Neural progenitor cell (in vitro differentiated cells): Measurements from ENCODE around the gene OR7D4.

Experiments used
- CTCF ChIP-seq: fragments of 200-600 bp; sonication (generic); IDR thresholded peaks from 2 replicates; pipeline ENCODE4 v1.5.1; 2017; ENCODE audit warnings: antibody characterized with exemption, mild to moderate bottlenecking
- EZH2phosphoT487 ChIP-seq: fragments of 200-600 bp; sonication (generic); IDR thresholded peaks from 2 replicates; pipeline ENCODE4 v1.6.1; 2017; ENCODE audit warnings: antibody characterized with exemption

- TF ChIP-seq EZH2phosphoT487, result no peak
- no peak for TF ChIP-seq CTCF
These were observed 31.8 kb upstream of the OR7D4 start for GRCh38 chr19:9251236-9251635.
